ENCODE results near the gene CNTNAP5.

GRCh38 chr2:124797049-124797448 lies 772.0 kb downstream of the CNTNAP5 start:
- TF ChIP-seq CTCF (conservative IDR thresholded peaks at IDR 0.05; ENCODE audit: low read length) (no peak), EZH2phosphoT487 (IDR thresholded peaks at IDR 0.05; ENCODE audit: borderline replicate concordance) (no peak)
